Heart left ventricle (tissue), 16 donors: ENCODE data around the gene CARD18. TPM values are rescaled to one million over a fixed set of nuclear protein-coding genes. Genes with fewer than 3 reads are reported as not detected.
"Not testable (repeated sequence)": the region's sequence is repeated elsewhere in the genome, so short reads cannot be mapped to it uniquely, and the experiment has no call there.

Experiments used
- ATAC-seq, 4 donors: fragments of 200-7000 bp; cut with Tn5 transposase; one replicate each; pipeline ENCODE4 v1.9.1; 2020 to 2022; ENCODE audit warnings: moderate library complexity in 4 of 4, mild to moderate bottlenecking in 3 of 4, moderate number of reproducible peaks in 1 of 4
- DNase-seq, 5 donors: peaks; one replicate each; pipeline ENCODE4 v3.0.0-alpha.2; 2020
- H3K27ac ChIP-seq, 12 donors: fragments of 200-600 bp; sonication (generic) in 4 of 12; one replicate each; pipeline versions ENCODE4 v1.5.0 to v1.8.0; 2016 to 2022; ENCODE audit warnings: mild to moderate bottlenecking in 2 of 12
- H3K27me3 ChIP-seq, 9 donors: fragments of 200-600 bp; sonication (generic) in 2 of 9; one replicate each; pipeline versions ENCODE4 v1.5.1 to v1.8.0; 2016 to 2022; ENCODE audit warnings: mild to moderate bottlenecking in 3 of 9
- H3K36me3 ChIP-seq, 9 donors: fragments of 200-600 bp; sonication (generic) in 2 of 9; one replicate each; pipeline versions ENCODE4 v1.5.0 to v1.8.0; 2018 to 2022; ENCODE audit warnings: mild to moderate bottlenecking in 2 of 9
- H3K4me1 ChIP-seq, 12 donors: fragments of 200-600 bp; sonication (generic) in 4 of 12; one replicate each; pipeline versions ENCODE4 v1.5.0 to v1.8.0; 2016 to 2022; ENCODE audit warnings: mild to moderate bottlenecking in 3 of 12
- H3K4me3 ChIP-seq, 12 donors: fragments of 200-600 bp; sonication (generic) in 4 of 12; one replicate each; pipeline versions ENCODE4 v1.5.0 to v1.8.0; 2017 to 2022; ENCODE audit warnings: mild to moderate bottlenecking in 9 of 12, moderate library complexity in 4 of 12
- H3K9me3 ChIP-seq, 12 donors: fragments of 200-600 bp; sonication (generic) in 4 of 12; one replicate each; pipeline versions ENCODE4 v1.5.0 to v1.8.0; 2016 to 2022; ENCODE audit warnings: mild to moderate bottlenecking in 1 of 12
- CTCF ChIP-seq, 12 donors: fragments of 200-600 bp; sonication (generic) in 4 of 12; IDR thresholded peaks; one replicate each; pipeline versions ENCODE4 v1.5.0 to v1.8.0; 2018 to 2022; ENCODE audit warnings: antibody characterized with exemption in 12 of 12, mild to moderate bottlenecking in 5 of 12
- POLR2A ChIP-seq, 2 donors: fragments of 450-650 bp; IDR thresholded peaks; one replicate each; pipeline ENCODE4 v1.6.1; 2017; ENCODE audit warnings: antibody characterized with exemption in 2 of 2, mild to moderate bottlenecking in 2 of 2, moderate library complexity in 2 of 2
- WGBS, 4 donors: extraction: QIAGEN DNeasy Blood & Tissue Kit in 2 of 4; methylation state at CpG; one replicate each; pipeline versions ENCODE4 v1.1.5 to v1.1.7; 2013 to 2018; 5-methylcytosine and 5-hydroxymethylcytosine counted together
- intact Hi-C, 10 donors: fragments of 100-400 bp; cut with DNase I; formaldehyde crosslinking; loops; one replicate each; pipeline versions ENCODE4 v1.11.1 to v1.14.2; 2022
- polyA plus RNA-seq, 2 donors: library from polyadenylated mRNA; stranded (reverse); fragments of 200-250 nt; gene quantifications; one replicate each; pipeline ENCODE4 v1.2.3, GENCODE V29; 2013
- total RNA-seq, 9 donors: library from RNA; depleted of rRNA in 2 of 9; stranded (reverse); fragments of >200 nt in 2 of 9; fragmentation: NEBNext Ultra II Directional in 3 of 9; extraction: Animal tissue kit (Norgen Biotek cat#: 25700) in 3 of 9; gene quantifications; one replicate each; pipeline versions ENCODE4 v1.1.0 to v1.2.4, GENCODE V29; 2016 to 2023
- donor health status: ischemic (EF 13 %, LVEDD 7.1; RV severe dilation, severe dysfunction).
- donor health status: healthy with polysubstance abuse.
- donor health status: DM: no; HTN: yes; CAD: no.
- donor health status: DM: no; HTN: no; CAD: no.
- donor health status: ischemic (EF 25% LVEDD 6.9; RV normal size, moderate dysfunction).
- donor health status: ischemic (EF 25% LVEDD 5.7; RV mildly dilated, moderate dysfunction).
- donor health status: healthy.
- donor health status: DM: yes; HTN: yes; CAD: no.
- donor health status: ischemic (EF 35%, LVEDD 5.7; RV mildly dilated, moderate dysfunction).
- donor health status: nonischemic (EF 11% LVEDD 7.7; RV severe dilation, severe dysfunction).
- donor health status: DM: yes; HTN: yes; CAD: no.
- donor health status: PGD.
- donor health status: ischemic (EF 29% LVEDD 5.4; RV normal size, mild dysfunction).
- donor health status: nonischemic (EF 23%, LVEDD 6.1; RV moderate dilation, normal function).

Gene CARD18
- total and polyA plus RNA-seq, 11 donors, result 0.91 TPM; not detected in 10

- Histone ChIP-seq H3K4me3 (peak overlapping the region in 1 of 12 donors; percentile 23), H3K27me3 (no peaks in the 10 kb centered on the region), H3K9me3 (peaks cover 0 to 6% (median 0%) of the 10 kb centered on the region in 12 donors), H3K36me3 (no peaks in the 10 kb centered on the region), H3K27ac (peak overlapping the region in 1 of 12 donors; percentile 53), H3K4me1 (peaks cover 0 to 21% (median 0%) of the 10 kb centered on the region in 12 donors)
- DNase-seq (no peak), ATAC-seq (no peak)
- TF ChIP-seq POLR2A (IDR thresholded peaks at IDR 0.05), result no peak
- no peak for TF ChIP-seq CTCF (IDR thresholded peaks at IDR 0.05)
- 74 to 86% (median 82%) methylated on average over 2 of the region's 2 CpGs for WGBS, 4 donors
- intact Hi-C loops, result no loop called here
Observed at GRCh38 chr11:105100981-105101630, 38.5 kb downstream of the CARD18 start.

- H3K27ac ChIP-seq, result peak overlapping the region in 1 of 12 donors; percentile 53
- ATAC-seq, result peak in 3 of 4 donors; percentile 16 to 47 (median 36)
Observed at GRCh38 chr11:105100206-105100605, 39.4 kb downstream of the CARD18 start.

GRCh38 chr11:105099594-105099993 lies 40.0 kb downstream of the CARD18 start:
- peaks cover 0 to 21% (median 0%) of the 10 kb centered on the region in 12 donors for H3K4me1 ChIP-seq
- H3K36me3 ChIP-seq, DNase-seq, H3K4me3 ChIP-seq, H3K27me3 ChIP-seq, H3K27ac ChIP-seq, intact Hi-C loops, H3K9me3 ChIP-seq: not testable (repeated sequence)
- ATAC-seq, result peak in 1 of 4 donors; percentile 41
- 37 to 71% (median 64%) methylated on average over 2 of the region's 2 CpGs for WGBS, 4 donors

More at GRCh38 chr11:105100206-105100605, 39.4 kb downstream of the CARD18 start:
- no peak for DNase-seq
- Histone ChIP-seq H3K9me3 (peaks cover 0 to under 1% (median 0%) of the 10 kb centered on the region in 12 donors), H3K27me3 (no peaks in the 10 kb centered on the region), H3K4me1 (peaks cover 0 to 21% (median 0%) of the 10 kb centered on the region in 12 donors), H3K36me3 (no peaks in the 10 kb centered on the region), H3K4me3 (no peak overlapping the region)
- TF ChIP-seq POLR2A (IDR thresholded peaks at IDR 0.05) (no peak), CTCF (IDR thresholded peaks at IDR 0.05) (no peak)
- intact Hi-C loops, result no loop called here
- 63 to 75% (median 71%) methylated on average over 7 of the region's 7 CpGs for WGBS, 4 donors

DNA sequence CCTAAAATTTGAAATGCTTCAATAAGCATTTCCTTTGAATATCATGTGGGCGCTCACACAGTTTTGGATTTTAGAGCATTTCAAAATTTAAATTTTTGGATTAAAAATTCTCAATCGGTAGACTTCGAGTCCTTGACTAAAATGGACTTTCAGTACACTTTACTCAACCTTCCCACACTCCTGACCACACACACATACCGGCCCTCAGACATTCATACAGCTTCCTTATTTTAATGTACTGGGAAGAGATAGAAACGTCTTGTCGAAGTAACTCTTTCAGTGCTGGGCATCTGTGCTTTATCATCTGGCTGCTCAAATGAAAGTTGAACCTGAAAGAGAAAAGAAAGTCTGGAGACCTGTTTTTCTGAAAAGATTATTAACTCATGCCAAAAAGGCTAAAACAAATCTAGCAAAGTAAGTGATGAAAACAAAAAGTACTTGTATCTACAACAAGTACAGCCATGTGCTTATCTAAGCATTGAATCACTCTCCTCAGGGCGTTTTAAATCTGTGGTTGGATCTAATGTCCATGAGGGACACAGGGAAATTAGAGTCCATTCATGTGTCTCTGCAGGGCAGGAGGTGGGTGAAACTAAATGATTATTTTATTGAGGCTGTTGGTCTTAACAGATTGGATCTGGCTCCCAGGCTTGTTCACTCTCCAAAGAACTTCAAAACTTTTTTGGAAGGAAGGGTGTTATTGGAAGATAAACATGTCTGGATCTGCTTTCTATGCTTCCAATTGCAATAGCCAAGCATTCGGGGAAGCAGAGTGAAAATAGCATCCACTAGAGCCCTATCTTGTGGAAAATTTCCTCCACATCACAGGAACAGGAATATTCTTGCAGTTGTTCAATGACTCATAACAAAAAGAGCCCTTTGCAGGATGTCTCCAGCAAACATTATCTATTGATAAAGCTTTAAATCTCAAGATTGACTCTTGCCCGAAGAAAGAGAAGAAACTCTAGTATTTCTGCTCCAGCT lies 47.0 kb downstream of the CARD18 start:
- ATAC-seq, result no peak
- Histone ChIP-seq H3K4me3 (no peak overlapping the region), H3K27me3 (no peaks in the 10 kb centered on the region), H3K36me3 (no peaks in the 10 kb centered on the region), H3K9me3 (no peaks in the 10 kb centered on the region), H3K4me1 (peaks cover 0 to 5% (median 0%) of the 10 kb centered on the region in 12 donors), H3K27ac (no peak overlapping the region)
- WGBS, 4 donors, result 47 to 52% (median 48%) methylated on average over 9 of the region's 9 CpGs
- intact Hi-C loops, result no loop called here
- DNase-seq, result no peak
- TF ChIP-seq POLR2A (IDR thresholded peaks at IDR 0.05) (no peak), CTCF (IDR thresholded peaks at IDR 0.05) (no peak)

Other genes with a start within 250 kb of the CARD18 start
- gene CASP12, start 241.3 kb downstream of the CARD18 start, total RNA-seq, result 1 to 10 TPM in 1 of 9 donors, under 1 TPM in 3, not detected in 5; 0.39 to 1.3 (median 0.47) TPM
- gene CASP12, start 241.3 kb downstream of the CARD18 start, polyA plus RNA-seq, result under 1 TPM; 0.10 to 0.15 TPM
- gene CASP4, start 171.2 kb downstream of the CARD18 start, total RNA-seq, result 10 to 100 TPM in 7 of 9 donors, 1 to 10 TPM in 2; 7.6 to 74.5 (median 11.2) TPM
- gene CASP4, start 171.2 kb downstream of the CARD18 start, polyA plus RNA-seq, result 10 to 100 TPM in 1 of 2 donors, 1 to 10 TPM in 1; 8.1 to 14.9 TPM
- gene CASP5, start 116.6 kb downstream of the CARD18 start, total RNA-seq, result 1 to 10 TPM in 1 of 9 donors, under 1 TPM in 1, not detected in 7; 0.45 to 2.7 TPM
- gene CASP5, start 116.6 kb downstream of the CARD18 start, polyA plus RNA-seq, result under 1 TPM in 1 of 2 donors, not detected in 1; 0.10 TPM
- gene CASP1, start 104.6 kb downstream of the CARD18 start, total RNA-seq, result 10 to 100 TPM in 2 of 9 donors, 1 to 10 TPM in 7; 2.8 to 68.4 (median 7.8) TPM
- gene CASP1, start 104.6 kb downstream of the CARD18 start, polyA plus RNA-seq, result 1 to 10 TPM; 4.8 to 8.6 TPM
- 10 to 100 TPM in 2 of 9 donors, 1 to 10 TPM in 7; 3.9 to 43.6 (median 7.7) TPM for gene CARD16, start 94.4 kb downstream of the CARD18 start, total RNA-seq
- gene CARD16, start 94.4 kb downstream of the CARD18 start, polyA plus RNA-seq, result 10 to 100 TPM; 12.8 to 19.4 TPM